HG03521 (cell line): ENCODE data around the gene EIF4G3.
"Not testable (repeated sequence)": the region's sequence is repeated elsewhere in the genome, so short reads cannot be mapped to it uniquely, and the experiment has no call there.

Experiments
- ATAC-seq: cut with Tn5 transposase; IDR thresholded peaks from one replicate; pipeline ENCODE4 v1.9.1; 2021; ENCODE audit warnings: mild to moderate bottlenecking, moderate library complexity; ENCODE audit not compliant: unreplicated experiment

Gene EIF4G3

DNA sequence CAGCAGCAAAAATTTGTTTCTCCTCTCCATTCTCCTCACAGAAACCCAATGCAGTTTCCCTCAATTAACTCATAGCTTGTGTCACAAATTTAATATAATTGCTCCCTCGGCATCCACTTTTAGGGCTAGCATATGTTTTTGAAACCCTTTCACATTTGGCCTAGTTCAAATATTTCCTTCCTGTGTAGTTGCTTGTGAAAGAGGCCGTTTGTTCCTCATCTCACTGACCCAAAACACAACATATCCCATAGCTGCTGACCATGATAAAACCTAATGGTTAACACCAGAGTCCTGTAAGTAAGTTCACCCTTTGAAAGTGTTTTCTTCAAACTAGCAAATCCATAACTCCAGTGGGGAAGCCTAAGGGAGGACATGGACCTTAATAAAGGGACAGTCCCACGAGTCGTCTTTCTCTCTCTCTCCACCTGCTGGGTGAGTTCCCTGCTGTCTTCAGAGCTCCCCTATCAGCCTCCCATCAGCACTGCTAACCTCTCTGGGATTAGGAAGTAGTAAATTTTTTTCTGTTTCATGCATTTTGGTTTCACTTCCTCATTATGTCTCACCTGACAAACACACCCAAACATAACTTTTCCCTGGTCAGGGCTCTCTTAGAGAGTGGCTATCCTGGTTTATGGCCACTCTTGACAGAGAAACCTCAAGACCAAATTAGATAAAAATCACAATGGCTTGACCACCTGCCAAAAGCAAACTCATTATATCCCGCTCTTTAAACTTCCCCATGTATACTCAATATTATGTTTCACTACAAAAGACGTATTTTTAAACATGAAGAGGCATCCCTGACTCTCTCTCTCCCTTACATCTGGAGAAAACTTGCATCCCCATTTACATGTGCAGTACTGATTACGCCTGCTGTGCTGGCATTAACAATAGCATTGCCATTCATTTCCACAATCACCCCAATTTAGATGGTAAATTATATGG is 211.9 kb downstream of the EIF4G3 start:
- peak; percentile 81 for ATAC-seq

GRCh38 chr1:20962576-20963258 is 214.0 kb downstream of the EIF4G3 start:
- ATAC-seq, result no peak

GRCh38 chr1:20958430-20958829 is 218.3 kb downstream of the EIF4G3 start:
- ATAC-seq, result no peak

GRCh38 chr1:20956272-20956671 is 220.4 kb downstream of the EIF4G3 start:
- ATAC-seq, result no peak

DNA sequence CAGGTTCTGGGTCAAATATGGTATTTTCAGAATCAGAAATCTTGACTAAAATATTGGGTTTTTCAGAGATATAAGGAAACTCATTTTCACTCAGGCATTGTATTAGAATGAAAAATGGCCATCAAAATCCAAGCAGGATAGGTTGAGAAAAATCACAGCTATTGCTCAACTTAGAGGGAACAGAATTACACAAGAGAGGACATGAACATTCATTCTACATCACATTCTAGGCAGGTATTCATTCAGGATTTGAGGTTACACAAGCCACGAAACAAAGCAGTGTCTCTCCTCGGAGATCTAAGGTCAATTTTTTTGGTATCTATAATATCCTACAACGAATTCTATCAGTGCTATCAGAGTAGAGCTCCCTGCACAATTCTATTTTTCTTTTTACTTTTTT is 226.0 kb downstream of the EIF4G3 start:
- ATAC-seq, result no peak

- ATAC-seq, result no peak
Observed at GRCh38 chr1:20949871-20950590, 226.7 kb downstream of the EIF4G3 start.

GRCh38 chr1:20948101-20948500 is 228.6 kb downstream of the EIF4G3 start:
- ATAC-seq, result no peak

GRCh38 chr1:20947409-20947808 is 229.3 kb downstream of the EIF4G3 start:
- ATAC-seq, result no peak

GRCh38 chr1:20936621-20937020 is 240.1 kb downstream of the EIF4G3 start:
- no peak for ATAC-seq

GRCh38 chr1:20936216-20936615 is 240.5 kb downstream of the EIF4G3 start:
- no peak for ATAC-seq

DNA sequence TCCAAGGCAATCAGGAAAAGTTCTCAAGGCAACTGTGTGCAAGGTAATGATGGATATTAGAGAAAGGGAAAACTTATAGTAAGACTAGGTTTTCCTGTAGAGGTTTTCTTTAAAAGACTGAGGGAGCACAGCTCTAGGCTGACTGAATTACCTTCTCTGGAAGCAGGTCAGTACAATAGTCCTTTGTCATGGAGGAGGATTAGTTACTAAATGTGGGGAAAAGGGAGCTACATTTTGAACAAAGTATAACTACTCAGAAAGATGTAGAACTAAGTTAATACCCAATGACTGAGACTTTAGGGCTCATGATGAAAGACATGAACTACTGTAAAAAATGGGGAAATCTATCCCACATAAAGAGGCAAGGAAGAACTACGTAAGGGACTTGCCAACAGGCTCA is 241.0 kb downstream of the EIF4G3 start:
- no peak for ATAC-seq

DNA sequence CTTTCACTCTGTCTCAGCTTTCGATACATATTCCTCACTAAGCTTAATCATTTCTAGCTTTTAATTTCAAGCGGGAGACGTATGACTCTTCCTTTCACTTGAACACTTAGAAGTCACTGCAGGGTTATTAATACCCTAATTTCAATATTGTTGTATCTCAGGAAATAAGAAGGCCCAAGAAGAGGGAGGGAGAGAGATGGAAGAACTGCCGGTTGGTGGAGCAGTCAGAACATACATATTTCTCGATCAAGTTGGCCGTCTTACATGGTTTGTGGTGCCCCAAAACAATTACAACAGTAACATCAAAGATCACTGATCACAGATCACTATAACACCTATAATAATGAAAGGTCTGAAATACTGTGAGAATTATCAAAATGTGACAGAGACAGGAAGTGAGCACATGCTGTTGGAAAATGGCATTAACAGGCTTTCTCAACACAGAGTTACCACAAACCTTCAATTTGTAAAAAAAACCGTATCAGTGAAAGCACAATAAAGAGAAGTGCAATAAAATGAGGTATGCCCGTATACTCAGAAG is 244.2 kb downstream of the EIF4G3 start:
- no peak for ATAC-seq

GRCh38 chr1:20931930-20932436 is 244.7 kb downstream of the EIF4G3 start:
- no peak for ATAC-seq

- no peak for ATAC-seq
Observed at GRCh38 chr1:20930427-20930826, 246.3 kb downstream of the EIF4G3 start.

- no peak for ATAC-seq
Observed at GRCh38 chr1:20928146-20928545, 248.6 kb downstream of the EIF4G3 start.

DNA sequence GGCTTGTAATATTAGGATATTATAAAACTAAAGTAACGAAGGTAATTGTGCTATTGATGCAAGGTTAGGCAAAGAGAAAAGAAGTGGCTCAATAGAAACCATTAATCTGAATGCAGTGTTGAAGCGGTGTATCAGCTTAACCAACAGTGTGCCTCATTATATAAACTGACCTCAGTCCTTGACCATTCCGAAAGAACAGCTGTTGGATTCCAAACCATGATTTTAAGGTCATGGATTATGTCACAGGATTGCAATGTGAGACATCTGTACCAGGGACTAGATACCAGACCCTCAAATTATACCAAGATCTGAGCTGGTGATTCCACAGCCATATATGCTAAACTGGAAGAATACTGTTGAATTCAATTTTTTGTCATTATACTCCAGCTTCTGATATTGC is 255.4 kb downstream of the EIF4G3 start:
- no peak for ATAC-seq

DNA sequence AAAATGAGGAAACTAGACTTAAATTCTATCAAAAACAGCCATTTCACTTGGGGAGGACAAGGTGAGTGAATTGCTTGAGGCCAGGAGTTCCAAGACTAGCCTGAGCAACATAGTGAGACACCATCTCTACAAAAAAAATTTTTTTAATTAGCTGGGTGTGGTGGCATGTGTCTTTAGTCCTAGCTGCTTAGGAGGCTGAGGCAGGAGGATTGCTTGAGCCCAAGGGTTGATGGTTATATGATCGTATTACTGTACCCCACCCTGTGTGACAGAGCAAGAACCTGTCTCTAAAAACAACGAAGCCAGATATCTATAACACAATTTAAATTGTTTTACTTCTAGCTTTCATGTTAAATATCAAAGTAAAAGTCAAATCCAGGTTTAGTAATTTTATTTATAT is 263.5 kb downstream of the EIF4G3 start:
- ATAC-seq, result no peak

- not testable (repeated sequence) for ATAC-seq
Observed at GRCh38 chr1:20907526-20907925, 269.2 kb downstream of the EIF4G3 start.

DNA sequence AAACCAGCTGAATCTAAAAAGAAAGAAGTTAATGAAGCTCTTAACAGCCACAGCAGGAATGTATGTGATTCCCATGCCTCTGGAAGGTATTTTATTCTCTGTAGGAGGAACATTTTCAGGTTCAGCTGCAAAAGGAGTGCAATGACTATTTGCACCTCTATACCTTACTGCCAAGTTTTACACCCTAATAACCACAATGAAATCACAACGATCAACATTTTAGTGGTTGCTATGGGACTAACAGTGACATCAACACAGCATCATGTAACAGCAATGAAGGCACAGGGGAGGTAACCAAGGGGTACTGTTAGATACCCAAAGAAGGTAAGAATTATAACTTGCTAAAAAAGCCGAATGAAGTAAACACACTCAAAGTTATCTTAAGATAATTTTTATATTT is 273.3 kb downstream of the EIF4G3 start:
- no peak for ATAC-seq

DNA sequence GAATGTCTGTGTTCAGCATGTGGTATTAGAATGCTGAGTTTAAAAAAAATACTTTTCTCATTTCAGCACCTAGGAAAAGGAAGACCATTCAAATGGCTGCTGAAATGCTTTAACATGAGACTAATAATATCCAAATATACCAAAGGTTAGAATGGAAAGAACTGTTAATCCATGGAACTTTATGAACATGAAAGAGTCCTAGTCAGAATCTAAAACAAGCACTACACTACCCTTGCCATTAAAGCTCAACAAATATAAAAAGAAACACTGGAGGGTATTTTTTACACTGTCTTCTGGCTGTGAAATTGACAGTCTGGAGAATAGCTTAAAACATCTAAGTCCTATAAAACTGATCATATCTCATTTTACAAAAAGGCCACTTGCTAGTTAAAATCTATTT is 276.6 kb downstream of the EIF4G3 start:
- no peak for ATAC-seq
